HL-60 (cell line): Measurements from ENCODE around the gene RIPPLY1.

Experiments used
- DNase-seq, 2 experiments: peaks; one replicate each; pipeline ENCODE4 v3.0.0-alpha.2; 2010 to 2020; ENCODE audit warnings: low read depth in 1 of 2, low spot score in 1 of 2
- H3K27ac ChIP-seq: fragments of 250-450 bp; sonication (Bioruptor Pico); replicated peaks from 2 replicates; pipeline ENCODE4 v1.5.1; 2020; ENCODE audit warnings: mild to moderate bottlenecking, moderate library complexity
- H3K27me3 ChIP-seq: fragments of 250-450 bp; sonication (Bioruptor Pico); 2 replicates; pipeline ENCODE4 v1.5.1; 2021; ENCODE audit warnings: mild to moderate bottlenecking, moderate library complexity; ENCODE audit not compliant: insufficient read depth, poor library complexity, severe bottlenecking
- H3K4me3 ChIP-seq: replicated peaks from 2 replicates; pipeline ENCODE4 v1.5.1; 2011; ENCODE audit warnings: mild to moderate bottlenecking, control low read depth, low read length; ENCODE audit not compliant: insufficient read depth
- CTCF ChIP-seq: IDR thresholded peaks from one replicate; pipeline ENCODE4 v1.5.1; 2011; ENCODE audit warnings: low read length, control low read depth, inconsistent platforms; ENCODE audit not compliant: insufficient read depth
- GABPA ChIP-seq: IDR thresholded peaks from 2 replicates; pipeline ENCODE4 v1.6.1; 2012; ENCODE audit warnings: low read depth
- POLR2AphosphoS5 ChIP-seq: IDR thresholded peaks from 2 replicates; pipeline ENCODE4 v1.6.1; 2012; ENCODE audit warnings: low read depth
- REST ChIP-seq: IDR thresholded peaks from 2 replicates; pipeline ENCODE4 v1.6.1; 2012; ENCODE audit warnings: low read depth; ENCODE audit not compliant: insufficient replicate concordance
- SPI1 ChIP-seq: IDR thresholded peaks from 2 replicates; pipeline ENCODE4 v1.6.1; 2012; ENCODE audit warnings: low read depth, mild to moderate bottlenecking, borderline replicate concordance

Gene RIPPLY1

GRCh38 chrX:106919932-106920452, 16.9 kb upstream of the RIPPLY1 start, which contains the start of gene CLDN2:
Gene CLDN2 (plus strand): TSS chrX:106920402. CDS start chrX:106928229, 7,827 bp downstream.
- Histone ChIP-seq H3K4me3 (no peak within 1 kb of the TSS), H3K27me3 (no peaks in the 10 kb centered on the region), H3K27ac (no peak within 1 kb of the TSS)
- DNase-seq, result no peak
- TF ChIP-seq REST, result no peak
- TF ChIP-seq SPI1, result no peak
- no peak for TF ChIP-seq CTCF
- TF ChIP-seq POLR2AphosphoS5, result no peak
- TF ChIP-seq GABPA, result no peak

- no peak overlapping the region for H3K27ac ChIP-seq
- TF ChIP-seq GABPA, result no peak
- no peak for TF ChIP-seq SPI1
- TF ChIP-seq POLR2AphosphoS5, result no peak
- no peak for TF ChIP-seq CTCF
- no peak for TF ChIP-seq REST
- H3K27me3 ChIP-seq, result no peaks in the 10 kb centered on the region
- no peak for DNase-seq
- no peak overlapping the region for H3K4me3 ChIP-seq
These were observed 14.8 kb upstream of the RIPPLY1 start for GRCh38 chrX:106917830-106918500.

GRCh38 chrX:106912864-106913263, 9.7 kb upstream of the RIPPLY1 start:
- H3K4me3 ChIP-seq, result no peak overlapping the region
- H3K27ac ChIP-seq, result no peak overlapping the region
- TF ChIP-seq SPI1 (no peak), GABPA (no peak), REST (no peak)
- no peak for DNase-seq
- H3K27me3 ChIP-seq, result no peaks in the 10 kb centered on the region
